ENCODE results near the gene MAPRE3. TPM values are rescaled to one million over a fixed set of nuclear protein-coding genes. Genes with fewer than 3 reads are reported as not detected.

Gene MAPRE3
- total RNA-seq, 2 donors from 2014 or later = 12.0 to 28.9 TPM

DNA sequence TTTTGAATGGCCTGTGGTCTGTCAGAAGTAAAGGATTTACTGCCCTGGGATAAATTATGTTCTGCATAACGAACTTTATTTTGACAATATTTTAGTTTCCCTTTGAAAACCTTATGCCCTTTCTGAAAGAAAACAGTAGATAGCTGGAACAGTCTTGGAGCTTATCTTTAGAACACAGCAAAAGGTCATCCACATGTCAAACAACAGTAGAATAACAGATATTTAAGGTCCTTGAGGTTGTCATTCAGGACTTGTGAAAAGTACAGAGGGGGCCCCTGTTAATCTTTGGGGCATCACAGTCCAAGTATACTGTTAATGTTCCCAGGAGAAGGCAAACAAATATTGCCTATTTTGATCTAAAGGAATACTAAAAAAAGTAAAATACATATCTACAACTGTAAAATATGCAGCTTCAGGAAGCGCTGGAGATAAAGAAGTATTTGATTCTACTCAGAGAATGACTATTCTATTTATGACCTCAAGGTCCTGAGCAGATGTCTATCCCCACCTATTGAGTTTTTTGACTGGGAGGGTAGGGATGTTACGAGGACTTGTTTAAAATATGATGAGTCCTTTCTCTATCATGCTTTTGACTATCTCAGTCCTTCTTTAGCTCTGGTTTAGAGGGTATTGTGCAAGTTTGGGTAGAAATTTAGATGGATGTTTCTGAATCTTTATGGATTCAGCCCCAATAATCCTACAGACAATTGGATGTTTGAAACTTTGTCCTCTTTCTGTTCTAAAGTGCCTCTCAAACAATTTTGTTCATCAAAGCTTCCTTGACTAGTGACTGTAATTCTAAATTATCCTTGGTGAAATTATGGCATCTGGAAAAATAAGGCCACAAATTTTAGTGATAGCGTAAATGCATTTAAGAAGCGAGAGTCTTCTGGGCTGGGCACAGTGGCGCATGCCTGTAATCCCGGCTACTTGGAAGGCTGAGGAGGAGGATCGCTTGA is 37.3 kb downstream of the MAPRE3 start:
- WGBS = 80% methylated on average over 8 of the region's 8 CpGs
- no peaks in the 10 kb centered on the region for H3K4me1 ChIP-seq (replicated peaks)
- no peak for DNase-seq (ENCODE audit: low spot score)
- H3K27me3 ChIP-seq (replicated peaks; ENCODE audit: insufficient read depth) = no peaks in the 10 kb centered on the region
- no peak overlapping the region for H3K4me3 ChIP-seq
- H3K36me3 ChIP-seq = no peaks in the 10 kb centered on the region
- no peak overlapping the region for H3K27ac ChIP-seq
- intact Hi-C loops (cut with DNase I) = no loop called here
- no peak for TF ChIP-seq CTCF (IDR thresholded peaks at IDR 0.05)
- TF ChIP-seq POLR2A (IDR thresholded peaks at IDR 0.05) = no peak
- no peak for TF ChIP-seq POLR2AphosphoS5 (IDR thresholded peaks at IDR 0.05)
- no peaks in the 10 kb centered on the region for H3K9me3 ChIP-seq

DNA sequence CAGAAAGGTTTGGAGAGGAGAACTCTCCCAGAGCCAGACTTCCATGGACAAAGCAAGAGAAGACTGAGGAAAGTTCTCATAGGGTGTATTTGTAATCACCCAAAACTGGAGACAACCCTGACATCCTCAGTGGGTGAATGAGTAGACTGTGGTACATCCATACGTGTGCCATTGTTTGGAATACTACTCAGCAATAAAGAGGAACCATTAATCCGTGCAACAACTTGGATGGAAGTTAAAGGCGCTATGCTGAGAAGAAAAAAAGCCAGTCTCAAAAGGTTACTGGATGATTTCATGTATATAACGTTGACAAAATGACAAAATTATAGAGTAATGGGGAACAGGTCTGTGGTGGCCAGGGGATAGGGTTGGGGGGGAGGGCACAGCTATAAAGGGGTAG is 38.2 kb downstream of the MAPRE3 start:
- Histone ChIP-seq H3K36me3 (no peaks in the 10 kb centered on the region), H3K27ac (no peak overlapping the region), H3K27me3 (replicated peaks; ENCODE audit: insufficient read depth) (no peaks in the 10 kb centered on the region), H3K9me3 (no peaks in the 10 kb centered on the region), H3K4me1 (replicated peaks) (no peaks in the 10 kb centered on the region), H3K4me3 (no peak overlapping the region)
- TF ChIP-seq POLR2AphosphoS5 (IDR thresholded peaks at IDR 0.05) = no peak
- no peak for TF ChIP-seq CTCF (IDR thresholded peaks at IDR 0.05)
- no peak for TF ChIP-seq POLR2A (IDR thresholded peaks at IDR 0.05)
- intact Hi-C loops (cut with DNase I) = no loop called here
- DNase-seq (ENCODE audit: low spot score) = no peak
- WGBS = 97% methylated on average over 4 of the region's 4 CpGs

DNA sequence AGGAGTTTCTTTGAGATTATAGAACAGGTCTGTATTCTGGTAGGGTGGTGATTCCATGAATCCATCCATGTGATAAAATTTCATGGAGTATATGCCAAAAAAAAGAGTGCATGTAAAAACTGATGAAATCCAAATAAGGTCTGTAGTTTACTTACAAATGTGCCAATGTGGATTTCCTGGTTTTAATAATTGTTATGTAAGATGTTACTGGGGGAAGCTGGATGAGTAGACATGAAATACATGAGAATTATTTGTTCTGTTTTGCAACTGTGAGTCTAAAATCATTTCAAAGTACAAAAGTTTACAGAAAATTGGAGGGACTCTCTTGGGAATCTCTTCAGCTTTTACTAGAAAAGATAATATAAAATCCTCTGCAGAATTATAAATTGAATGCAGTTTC is 38.6 kb downstream of the MAPRE3 start:
- Histone ChIP-seq H3K36me3 (no peaks in the 10 kb centered on the region), H3K27ac (no peak overlapping the region), H3K9me3 (no peaks in the 10 kb centered on the region), H3K4me3 (no peak overlapping the region), H3K27me3 (replicated peaks; ENCODE audit: insufficient read depth) (no peaks in the 10 kb centered on the region), H3K4me1 (replicated peaks) (no peaks in the 10 kb centered on the region)
- intact Hi-C loops (cut with DNase I) = no loop called here
- no peak for TF ChIP-seq POLR2AphosphoS5 (IDR thresholded peaks at IDR 0.05)
- TF ChIP-seq POLR2A (IDR thresholded peaks at IDR 0.05) = no peak
- TF ChIP-seq CTCF (IDR thresholded peaks at IDR 0.05) = no peak
- no peak for DNase-seq (ENCODE audit: low spot score)

DNA sequence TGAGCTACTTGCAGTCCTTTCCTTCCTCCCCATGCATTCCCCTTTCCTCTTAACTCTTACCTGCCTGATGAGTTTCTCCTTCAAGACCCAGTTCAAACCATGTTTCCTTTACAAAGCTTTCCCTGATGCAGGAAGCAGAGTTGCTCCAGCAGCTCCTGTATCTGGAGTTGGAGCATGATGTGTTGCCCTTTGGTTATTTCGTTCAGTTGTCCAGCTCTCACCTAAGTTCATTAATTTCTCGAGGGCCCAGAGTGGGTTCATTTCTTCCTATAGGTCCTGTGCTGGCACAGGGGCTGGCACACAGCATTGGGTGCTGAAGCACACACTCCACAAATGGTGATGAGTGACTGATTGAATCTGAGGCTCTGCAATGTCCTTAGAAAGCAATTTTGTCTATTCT is 39.3 kb downstream of the MAPRE3 start:
- H3K36me3 ChIP-seq = no peaks in the 10 kb centered on the region
- H3K4me1 ChIP-seq (replicated peaks) = no peaks in the 10 kb centered on the region
- WGBS = 82% methylated on average over 2 of the region's 2 CpGs
- no peaks in the 10 kb centered on the region for H3K9me3 ChIP-seq
- DNase-seq (ENCODE audit: low spot score) = no peak
- H3K27me3 ChIP-seq (replicated peaks; ENCODE audit: insufficient read depth) = no peaks in the 10 kb centered on the region
- intact Hi-C loops (cut with DNase I) = no loop called here
- TF ChIP-seq POLR2AphosphoS5 (IDR thresholded peaks at IDR 0.05) (no peak), POLR2A (IDR thresholded peaks at IDR 0.05) (no peak), CTCF (IDR thresholded peaks at IDR 0.05) (no peak)
- no peak overlapping the region for H3K27ac ChIP-seq
- no peak overlapping the region for H3K4me3 ChIP-seq

GRCh38 chr2:27010139-27010538 is 39.7 kb downstream of the MAPRE3 start:
- H3K9me3 ChIP-seq = no peaks in the 10 kb centered on the region
- no peaks in the 10 kb centered on the region for H3K27me3 ChIP-seq (replicated peaks; ENCODE audit: insufficient read depth)
- no peaks in the 10 kb centered on the region for H3K36me3 ChIP-seq
- no peaks in the 10 kb centered on the region for H3K4me1 ChIP-seq (replicated peaks)
- H3K4me3 ChIP-seq = no peak overlapping the region
- WGBS = 84% methylated on average over 3 of the region's 3 CpGs
- TF ChIP-seq POLR2A (IDR thresholded peaks at IDR 0.05) (no peak), POLR2AphosphoS5 (IDR thresholded peaks at IDR 0.05) (no peak), CTCF (IDR thresholded peaks at IDR 0.05) (no peak)
- intact Hi-C loops (cut with DNase I) = no loop called here
- no peak for DNase-seq (ENCODE audit: low spot score)
- H3K27ac ChIP-seq = no peak overlapping the region
